IPS-NIHi7 (cell line): ENCODE results near the gene TRO.

ENCODE experiments used
- DNase-seq: peaks from one replicate; pipeline ENCODE4 v3.0.0; 2012; ENCODE audit warnings: mixed read lengths; ENCODE audit errors: extremely low spot score

TRO gene

GRCh38 chrX:54964766-54965497, 44.3 kb downstream of the TRO start:
- DNase-seq, result no peak

GRCh38 chrX:54977387-54977786, 56.8 kb downstream of the TRO start:
- DNase-seq, result no peak

GRCh38 chrX:54978448-54978847, 57.8 kb downstream of the TRO start:
- no peak for DNase-seq

GRCh38 chrX:54979432-54979831, 58.8 kb downstream of the TRO start:
- DNase-seq, result no peak

- no peak for DNase-seq
Measured at GRCh38 chrX:54980334-54980733, 59.7 kb downstream of the TRO start.
